ENCODE results near the gene PRKD1. TPM values are rescaled to one million over a fixed set of nuclear protein-coding genes. Genes with fewer than 3 reads are reported as not detected.

Gene PRKD1
- total and polyA plus RNA-seq, 2 of the 13 experiments (the other 11 are each of a cell fraction or from before 2014, with no cell fraction given): 0.22 to 1.3 TPM

- intact Hi-C loops (cut with micrococcal nuclease; ENCODE audit: unreplicated experiment): no loop called here
- CTCF ChIA-PET (ENCODE audit: low intra/inter-chr PET ratio, low total read pairs): no interaction called here
Observed at GRCh38 chr14:29687071-29687765, 240.4 kb downstream of the PRKD1 start.

GRCh38 chr14:29684926-29685325, 242.7 kb downstream of the PRKD1 start:
- no peaks in the 10 kb centered on the region for H3K79me2 ChIP-seq (ENCODE audit: insufficient read depth, low read length)
- H3K9me3 ChIP-seq (ENCODE audit: low read length): peaks cover 99% of the 10 kb centered on the region
- H3K4me2 ChIP-seq (ENCODE audit: low read depth, low read length): no peak overlapping the region
- no peaks in the 10 kb centered on the region for H3K27me3 ChIP-seq (ENCODE audit: control insufficient read depth in 1 of 2, insufficient read depth in 2 of 2, low read length in 2 of 2)
- CTCF ChIA-PET (ENCODE audit: low intra/inter-chr PET ratio, low total read pairs): no interaction called here
- H4K20me1 ChIP-seq (ENCODE audit: insufficient read depth, low read length): no peaks in the 10 kb centered on the region
- POLR2A ChIA-PET: no interaction called here
- no peak overlapping the region for H3K4me3 ChIP-seq (replicated peaks in 1 of 3; ENCODE audit: insufficient read depth in 1 of 3, low read depth in 2 of 3, low read length in 3 of 3)
- H3K9ac ChIP-seq (ENCODE audit: insufficient read depth, low read depth, low read length): no peak overlapping the region
- H2AFZ ChIP-seq (ENCODE audit: low read length): no peak overlapping the region
- H3K4me1 ChIP-seq (ENCODE audit: insufficient read depth, low read length): no peaks in the 10 kb centered on the region
- BruUV-seq (replicated peaks): no TSS peak
- no peak for TF ChIP-seq HOXA9 (CRISPR knock-in tag; IDR thresholded peaks at IDR 0.05; ENCODE audit: borderline replicate concordance)
- TF ChIP-seq ZKSCAN8 (CRISPR knock-in tag; IDR thresholded peaks at IDR 0.05; ENCODE audit: borderline replicate concordance): no peak
- no peak for TF ChIP-seq SYNCRIP (IDR thresholded peaks at IDR 0.05; ENCODE audit: insufficient read depth, low read depth, low read length)
- TF ChIP-seq ZNF468 (CRISPR knock-in tag; IDR thresholded peaks at IDR 0.05): no peak
- TF ChIP-seq FOSL1 (CRISPR knock-in tag; IDR thresholded peaks at IDR 0.05; ENCODE audit: borderline replicate concordance): no peak
- no peak for TF ChIP-seq FOXM1 (CRISPR knock-in tag; IDR thresholded peaks at IDR 0.05)
- no peak for TF ChIP-seq REL (CRISPR knock-in tag; conservative IDR thresholded peaks at IDR 0.05)
- no peak overlapping the region for H3K27ac ChIP-seq (ENCODE audit: extremely low read length, insufficient read depth, low read length)
- no peaks in the 10 kb centered on the region for H3K36me3 ChIP-seq (replicated peaks in 1 of 2; ENCODE audit: control insufficient read depth in 1 of 2, insufficient read depth in 2 of 2, low read length in 2 of 2)
- ATAC-seq (no peak), DNase-seq (ENCODE audit: low spot score) (no peak), FAIRE-seq (no peak)
- in situ Hi-C loops (cut with HindIII; ENCODE audit: extremely low pct_ligation_motif_present, low pct_unique_long_range_greater_than_20kb): no loop called here
- intact Hi-C loops (cut with micrococcal nuclease; ENCODE audit: unreplicated experiment): no loop called here

More at GRCh38 chr14:29687071-29687765, 240.4 kb downstream of the PRKD1 start:
- in situ Hi-C loops (cut with HindIII; ENCODE audit: extremely low pct_ligation_motif_present, low pct_unique_long_range_greater_than_20kb): no loop called here
- Histone ChIP-seq H3K4me1 (ENCODE audit: insufficient read depth, low read length) (no peaks in the 10 kb centered on the region), H3K27ac (ENCODE audit: extremely low read length, insufficient read depth, low read length) (no peak overlapping the region), H3K79me2 (ENCODE audit: insufficient read depth, low read length) (no peaks in the 10 kb centered on the region), H3K4me2 (ENCODE audit: low read depth, low read length) (no peak overlapping the region), H2AFZ (ENCODE audit: low read length) (no peak overlapping the region), H3K36me3 (replicated peaks in 1 of 2; ENCODE audit: control insufficient read depth in 1 of 2, insufficient read depth in 2 of 2, low read length in 2 of 2) (no peaks in the 10 kb centered on the region), H3K9me3 (ENCODE audit: low read length) (peaks cover 99% of the 10 kb centered on the region), H4K20me1 (ENCODE audit: insufficient read depth, low read length) (no peaks in the 10 kb centered on the region), H3K4me3 (replicated peaks in 1 of 3; ENCODE audit: insufficient read depth in 1 of 3, low read depth in 2 of 3, low read length in 3 of 3) (no peak overlapping the region), H3K9ac (ENCODE audit: insufficient read depth, low read depth, low read length) (no peak overlapping the region), H3K27me3 (ENCODE audit: control insufficient read depth in 1 of 2, insufficient read depth in 2 of 2, low read length in 2 of 2) (no peaks in the 10 kb centered on the region)
- 57% methylated on average over 5 of the region's 5 CpGs for WGBS (ENCODE audit: low lambda C conversion rate)
- POLR2A ChIA-PET: no interaction called here
- ATAC-seq: no peak
- TF ChIP-seq ZNF274 (CRISPR knock-in tag; IDR thresholded peaks at IDR 0.05) (no peak), PITX1 (CRISPR knock-in tag; IDR thresholded peaks at IDR 0.05) (no peak), ZSCAN20 (CRISPR knock-in tag; IDR thresholded peaks at IDR 0.05; ENCODE audit: borderline replicate concordance) (no peak)
- no peak for DNase-seq (ENCODE audit: low spot score)
- FAIRE-seq: no peak
- no TSS peak for BruUV-seq (replicated peaks)

Data from HepG2 (cell line).